GM21529 (cell line): ENCODE data around the gene DOCK8.
"Not testable (repeated sequence)": the region's sequence is repeated elsewhere in the genome, so short reads cannot be mapped to it uniquely, and the experiment has no call there.

Experiments
- ATAC-seq: cut with Tn5 transposase; IDR thresholded peaks from one replicate; pipeline ENCODE4 v1.9.1; 2021; ENCODE audit not compliant: unreplicated experiment

DOCK8 gene

GRCh38 chr9:214648-215493, at the start of gene DOCK8:
Gene DOCK8, plus strand, starts transcription at chr9:214865. Its CDS starts 112 bp downstream, at chr9:214977.
- peak; percentile 84 for ATAC-seq

DNA sequence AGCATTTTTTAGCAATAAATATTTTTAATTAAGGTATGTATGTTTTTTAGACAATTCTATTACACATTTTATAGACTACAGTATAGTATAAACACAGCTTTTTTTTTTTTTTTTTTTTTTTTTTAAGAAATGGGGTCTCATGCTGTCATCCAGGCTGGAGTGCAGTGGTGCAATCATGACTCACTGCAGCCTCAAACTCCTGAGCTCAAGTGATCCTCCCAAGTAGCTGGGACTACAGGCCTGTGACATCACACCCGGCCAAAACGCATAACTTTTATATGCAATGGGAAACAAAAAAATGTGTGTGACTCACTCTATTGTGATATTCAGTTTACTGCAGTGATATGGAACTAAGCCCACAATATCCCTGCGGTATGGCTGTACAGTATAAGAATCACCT, 44.9 kb upstream of the DOCK8 start:
- ATAC-seq = not testable (repeated sequence)

DNA sequence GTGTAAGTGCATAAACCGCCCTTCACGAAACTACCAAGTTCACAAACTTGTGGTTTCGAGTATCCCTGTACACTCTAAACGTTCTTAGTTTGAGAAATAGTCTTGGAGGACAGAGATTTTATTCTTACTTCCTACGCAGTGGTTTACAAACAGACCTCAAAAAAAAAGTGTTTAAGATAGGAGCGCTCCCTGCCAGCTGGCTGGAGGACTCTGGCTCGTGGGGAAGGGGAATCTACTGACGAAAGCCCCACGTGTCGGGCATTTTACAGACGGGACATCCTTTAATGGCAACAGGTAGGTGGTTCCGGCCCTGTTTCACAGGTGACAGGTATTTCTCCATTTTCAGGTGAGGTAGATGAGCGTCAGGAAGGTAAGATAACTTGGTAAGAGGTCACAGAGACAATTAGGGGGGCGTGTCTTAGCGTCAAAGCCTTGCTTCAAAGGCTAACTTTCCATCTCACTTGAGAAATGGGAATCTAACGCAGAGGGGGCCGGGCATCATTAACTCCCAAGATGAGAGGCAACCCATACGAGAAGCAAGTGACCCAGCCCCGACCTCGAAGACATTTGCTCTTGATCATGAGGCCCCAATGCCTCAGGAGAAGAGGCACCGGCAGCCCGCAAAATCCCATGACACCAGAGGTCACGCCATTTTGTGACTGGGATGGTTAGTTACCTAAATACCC, 36.4 kb upstream of the DOCK8 start:
- ATAC-seq = not testable (repeated sequence)

- not testable (repeated sequence) for ATAC-seq
These were observed 35.7 kb upstream of the DOCK8 start, which contains the start of gene ZNG1A for GRCh38 chr9:178970-179383. Gene ZNG1A, minus strand, starts transcription at chr9:179056. Its CDS starts 87 bp downstream, at chr9:178969.

GRCh38 chr9:199601-200000, 15.1 kb upstream of the DOCK8 start:
- not testable (repeated sequence) for ATAC-seq

DNA sequence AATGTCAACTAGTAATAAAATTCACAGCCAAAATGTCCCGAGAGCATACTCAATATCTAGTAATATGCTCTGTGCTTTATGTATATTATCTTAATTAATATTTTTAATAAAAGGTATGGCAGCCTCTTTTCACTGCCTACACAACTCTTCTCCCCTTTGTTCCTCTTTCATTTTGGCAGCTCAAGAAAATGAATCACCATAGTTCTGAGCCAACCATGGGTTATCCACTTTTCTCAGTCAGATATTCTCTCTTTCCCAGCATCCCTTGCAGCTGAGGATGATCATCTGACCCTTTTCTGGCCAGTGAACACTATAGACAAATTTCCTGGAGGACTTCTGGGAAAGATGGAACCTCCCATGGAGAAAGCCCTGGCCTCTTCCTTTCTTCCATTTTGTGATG, 8.2 kb upstream of the DOCK8 start:
- no peak for ATAC-seq

DNA sequence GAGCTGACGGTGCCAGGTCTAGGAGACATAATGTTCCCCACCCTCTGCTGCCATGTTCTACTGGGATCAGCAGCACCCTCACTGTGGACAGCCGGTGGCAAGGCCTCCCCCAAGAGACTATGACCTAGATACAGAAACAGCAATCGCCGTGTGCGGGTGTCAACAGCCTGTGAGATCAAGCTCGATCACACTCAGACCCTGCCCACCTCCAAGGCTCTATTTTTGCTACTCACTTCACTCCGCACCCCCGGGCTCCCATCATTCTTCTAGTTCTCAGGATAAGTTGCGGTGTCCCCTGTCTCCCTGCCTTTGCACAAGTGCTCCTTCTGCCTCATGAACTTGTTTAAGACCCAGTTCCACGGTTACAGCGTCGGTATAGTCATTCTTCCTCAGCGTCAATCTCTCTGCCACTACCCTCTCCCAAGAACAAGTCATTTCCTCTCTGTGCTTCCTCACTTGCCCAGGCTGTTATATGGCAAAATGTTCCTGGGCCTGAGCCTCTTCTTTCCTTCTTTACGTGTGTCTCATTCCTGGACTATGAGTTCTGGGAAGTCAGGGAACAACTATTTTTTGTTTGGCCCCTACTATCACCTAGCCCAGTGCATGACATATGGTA, 5.4 kb upstream of the DOCK8 start:
- no peak for ATAC-seq

- ATAC-seq = no peak
These were observed 3.6 kb upstream of the DOCK8 start for GRCh38 chr9:211036-211435.

DNA sequence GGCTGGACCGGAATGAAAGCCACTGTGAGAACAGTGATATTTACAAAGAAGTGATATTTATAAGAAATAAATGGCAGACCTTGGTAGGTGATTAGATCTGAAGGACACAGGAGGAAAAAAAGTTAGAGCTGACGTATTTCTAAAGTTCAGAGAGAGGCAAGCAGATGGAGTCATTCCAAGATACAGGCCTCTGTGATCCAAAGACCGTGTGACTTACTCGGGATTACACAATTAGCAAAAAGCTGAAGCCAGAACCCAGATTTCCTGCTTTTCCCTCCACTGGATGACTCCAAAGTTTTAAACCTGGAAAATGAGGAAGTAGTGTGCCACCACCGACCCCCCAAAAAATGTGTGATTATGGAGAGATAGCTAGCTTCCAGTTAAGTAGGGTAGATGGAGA, 3.1 kb upstream of the DOCK8 start:
- ATAC-seq = no peak

DNA sequence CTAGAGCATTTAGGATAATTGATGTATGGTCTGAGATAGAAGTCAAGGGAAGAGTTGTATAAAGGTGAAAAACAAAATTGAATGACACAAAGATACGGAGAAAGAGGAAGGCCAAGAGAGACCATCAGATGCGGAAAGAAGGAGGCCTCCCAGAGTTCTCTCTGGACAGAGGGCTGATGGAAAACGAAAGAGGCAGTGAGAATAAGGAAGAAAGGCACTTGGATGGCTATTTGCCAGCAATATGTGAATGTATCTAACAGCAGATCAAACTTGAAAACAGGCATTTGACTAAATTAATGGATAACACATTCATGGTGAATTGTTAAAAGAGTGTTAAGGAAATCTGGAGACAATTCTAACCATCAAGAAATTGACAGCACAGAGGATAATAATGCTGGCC, 2.4 kb upstream of the DOCK8 start:
- ATAC-seq = no peak

DNA sequence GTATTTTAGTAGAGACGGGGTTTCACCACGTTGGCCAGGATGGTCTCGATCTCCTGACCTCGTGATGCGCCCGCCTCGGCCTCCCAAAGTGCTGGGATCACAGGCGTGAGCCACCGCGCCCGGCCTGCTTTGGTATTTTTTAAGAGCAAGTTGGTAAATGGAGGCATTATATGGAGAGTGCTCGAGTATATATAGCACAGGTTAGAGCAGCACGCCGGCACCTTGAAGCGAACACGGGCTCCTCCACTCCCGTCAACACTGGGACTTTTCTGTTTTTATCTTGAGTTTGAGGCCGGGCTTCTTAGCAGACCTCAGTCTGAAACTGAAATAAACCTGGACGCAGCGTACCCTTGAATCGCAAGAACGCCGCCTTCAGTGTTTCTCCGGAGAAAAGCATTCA, 764 bp upstream of the DOCK8 start:
- ATAC-seq = not testable (repeated sequence)

DNA sequence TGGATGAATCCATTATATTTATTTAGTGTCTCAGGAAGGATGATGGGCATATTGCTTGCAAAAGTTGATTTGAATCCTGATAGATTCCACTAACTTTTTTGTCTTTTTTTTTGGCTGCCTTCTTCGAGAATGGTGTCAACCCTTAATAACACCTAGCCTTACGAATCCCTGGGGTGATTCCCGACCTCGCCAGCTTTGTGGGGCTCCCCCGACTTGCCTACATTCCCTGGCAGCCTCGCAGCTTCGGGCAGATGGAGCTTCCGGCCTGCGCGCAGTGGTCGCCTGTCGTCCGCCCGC, 366 bp upstream of the DOCK8 start:
- no peak for ATAC-seq

GRCh38 chr9:215631-216155, 1.0 kb downstream of the DOCK8 start:
- no peak for ATAC-seq

- no peak for ATAC-seq
These were observed 2.2 kb downstream of the DOCK8 start for GRCh38 chr9:216866-217265.

DNA sequence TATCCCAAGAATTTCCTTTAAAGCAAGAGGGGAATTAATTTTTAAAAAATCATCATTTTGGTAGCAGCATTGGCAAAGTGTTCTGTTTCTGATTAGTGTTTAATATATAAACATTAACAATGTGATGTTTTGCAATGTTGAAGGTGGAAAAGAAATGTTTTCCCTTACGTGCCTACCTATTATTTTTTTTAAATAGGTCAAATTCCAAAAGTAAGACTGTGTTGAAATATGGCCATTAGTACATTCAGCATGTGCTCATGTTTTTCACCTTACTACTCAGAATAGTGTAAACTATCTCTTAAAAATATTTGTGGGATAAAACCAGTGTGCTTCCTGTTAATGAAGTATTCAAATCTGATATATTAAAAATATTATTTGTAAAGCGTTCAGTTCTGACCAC, 3.3 kb downstream of the DOCK8 start:
- ATAC-seq = no peak

GRCh38 chr9:219036-219435, 4.4 kb downstream of the DOCK8 start:
- ATAC-seq = not testable (repeated sequence)

- ATAC-seq = no peak
These were observed 5.2 kb downstream of the DOCK8 start for GRCh38 chr9:219670-220365.

DNA sequence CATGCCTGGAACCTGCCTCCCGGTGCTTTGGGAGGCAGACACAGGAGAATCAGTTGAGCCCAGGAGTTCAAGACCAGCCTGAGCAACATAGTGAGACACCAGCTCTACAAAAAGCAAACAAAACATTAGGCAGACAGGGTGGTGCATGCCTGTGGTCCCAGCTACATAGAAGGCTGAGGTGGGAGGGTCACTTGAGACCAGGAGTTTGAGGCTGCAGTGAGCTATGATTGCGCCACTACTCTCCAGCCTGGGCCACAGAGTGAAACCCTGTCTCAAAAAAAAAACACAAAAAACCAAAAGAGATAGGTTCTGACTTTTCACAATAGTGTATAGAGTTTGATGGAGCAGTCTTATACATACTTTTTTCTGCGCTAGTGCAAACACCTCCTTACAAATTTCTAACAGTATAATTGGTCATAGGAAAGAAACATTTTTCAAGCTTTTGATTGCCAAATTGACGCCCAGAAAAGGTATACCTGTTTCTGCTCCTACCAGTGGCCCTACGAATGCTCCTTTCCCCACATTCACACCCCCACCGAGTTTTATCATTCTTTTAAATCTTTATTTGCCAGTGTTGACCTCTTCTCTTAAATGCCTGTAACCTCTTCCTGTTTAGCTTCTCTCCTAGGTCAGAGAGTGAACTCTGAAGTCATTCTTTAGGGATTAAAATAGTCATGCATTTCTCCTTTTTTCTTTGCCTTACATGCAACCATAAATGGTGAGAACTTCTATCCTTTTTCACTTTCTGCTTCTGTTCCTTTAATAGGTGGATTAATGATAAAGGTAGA, 7.5 kb downstream of the DOCK8 start:
- ATAC-seq = no peak

- no peak for ATAC-seq
These were observed 8.5 kb downstream of the DOCK8 start for GRCh38 chr9:223152-223551.

GRCh38 chr9:224026-224425, 9.4 kb downstream of the DOCK8 start:
- no peak for ATAC-seq
